Measurements from ENCODE around the gene TMC2.

- TF ChIP-seq REST (IDR thresholded peaks at IDR 0.05; ENCODE audit: insufficient read depth in 1 of 2, low read depth in 2 of 2, low read length in 2 of 2) (peak in 1 of 2 experiments; percentile 56; a peak in 2 of 4 replicates), POLR2AphosphoS5 (IDR thresholded peaks at IDR 0.05; ENCODE audit: low read depth, low read length) (peak; percentile 97), FOXP2 (optimal IDR thresholded peaks at IDR 0.05; ENCODE audit: borderline replicate concordance, extremely low read depth, extremely low read length, insufficient read depth) (peak; percentile 50)
These were observed 127.7 kb downstream of the TMC2 start, which contains the start of gene IDH3B for GRCh38 chr20:2663887-2664719.

Data from PFSK-1 (cell line).